HG03039 (cell line): Measurements from ENCODE around the gene NSG2.

Experiments
- ATAC-seq: cut with Tn5 transposase; IDR thresholded peaks from one replicate; pipeline ENCODE4 v1.9.1; 2021; ENCODE audit warnings: mild to moderate bottlenecking, moderate library complexity; ENCODE audit not compliant: unreplicated experiment

The NSG2 gene

GRCh38 chr5:174058433-174059122, 13.1 kb downstream of the NSG2 start:
- no peak for ATAC-seq

GRCh38 chr5:174059247-174059646, 13.7 kb downstream of the NSG2 start:
- no peak for ATAC-seq

GRCh38 chr5:174063082-174063756, 17.7 kb downstream of the NSG2 start:
- ATAC-seq, result no peak

- no peak for ATAC-seq
These were observed 18.7 kb downstream of the NSG2 start for GRCh38 chr5:174064171-174064570.

GRCh38 chr5:174065528-174066197, 20.2 kb downstream of the NSG2 start:
- ATAC-seq, result no peak

GRCh38 chr5:174067499-174067898, 22.0 kb downstream of the NSG2 start:
- ATAC-seq, result no peak

- ATAC-seq, result no peak
These were observed 26.0 kb downstream of the NSG2 start for GRCh38 chr5:174071484-174071883.

- no peak for ATAC-seq
These were observed 27.7 kb downstream of the NSG2 start for GRCh38 chr5:174073122-174073660.

GRCh38 chr5:174074369-174074768, 28.9 kb downstream of the NSG2 start:
- ATAC-seq, result no peak

- ATAC-seq, result no peak
These were observed 32.9 kb downstream of the NSG2 start for GRCh38 chr5:174078416-174078815.

GRCh38 chr5:174082286-174082685, 36.8 kb downstream of the NSG2 start:
- no peak for ATAC-seq

- ATAC-seq, result no peak
These were observed 37.7 kb downstream of the NSG2 start for GRCh38 chr5:174083056-174083827.

GRCh38 chr5:174084691-174085154, 39.2 kb downstream of the NSG2 start:
- ATAC-seq, result no peak

GRCh38 chr5:174086751-174087150, 41.2 kb downstream of the NSG2 start:
- no peak for ATAC-seq

- ATAC-seq, result no peak
These were observed 42.3 kb downstream of the NSG2 start for GRCh38 chr5:174087783-174088182.

GRCh38 chr5:174090129-174090528, 44.6 kb downstream of the NSG2 start:
- ATAC-seq, result no peak

- no peak for ATAC-seq
These were observed 47.6 kb downstream of the NSG2 start for GRCh38 chr5:174093123-174093522.

- no peak for ATAC-seq
These were observed 49.5 kb downstream of the NSG2 start for GRCh38 chr5:174094857-174095606.

- ATAC-seq, result no peak
These were observed 51.1 kb downstream of the NSG2 start for GRCh38 chr5:174096619-174097018.

- no peak for ATAC-seq
These were observed 52.1 kb downstream of the NSG2 start for GRCh38 chr5:174097486-174098185.
